Measurements from ENCODE around the gene C17orf58. TPM values are rescaled to one million over a fixed set of nuclear protein-coding genes. Genes with fewer than 3 reads are reported as not detected.

C17orf58 gene
- polyA plus RNA-seq, 2 of the 4 experiments (the other 2 are of a cell fraction): 11.2 to 20.0 TPM

GRCh38 chr17:67942810-67943209, 53.5 kb downstream of the C17orf58 start (continued):
- TF ChIP-seq ATOH8 (CRISPR knock-in tag; IDR thresholded peaks at IDR 0.05; ENCODE audit: low read depth): no peak

Small RNA genes within 50 kb of the gene (small RNA-seq; reads per million reads assigned to genes)
- 0 reads per million in 6 experiments for gene RN7SL622P

Other genes with a start within 250 kb of the C17orf58 start
- 60.7 and 74.9 TPM in 2 replicates for gene BPTF, start 171.0 kb downstream of the C17orf58 start, polyA plus RNA-seq (2011; rRNA removed)
- gene BPTF, start 171.0 kb downstream of the C17orf58 start, polyA plus RNA-seq (2017; fragmentation: RNase III; extraction: RNeasy Plus Mini Kit Qiagen cat#74134 plus additional on column Dnase treatment): 26.3 to 30.0 TPM (median 29.8 TPM) in 3 replicates
- 382 and 429 TPM in 2 replicates for gene KPNA2, start 39.3 kb upstream of the C17orf58 start, polyA plus RNA-seq (2011; rRNA removed)
- gene KPNA2, start 39.3 kb upstream of the C17orf58 start, polyA plus RNA-seq (2017; fragmentation: RNase III; extraction: RNeasy Plus Mini Kit Qiagen cat#74134 plus additional on column Dnase treatment): 614 to 826 TPM (median 700 TPM) in 3 replicates